Stromal cell of bone marrow (primary cell): ENCODE results near the gene DFFB.

ENCODE experiments used
- DNase-seq: peaks from one replicate; pipeline ENCODE4 v3.0.0-alpha.2; 2012; ENCODE audit warnings: low read depth

DFFB gene

DNA sequence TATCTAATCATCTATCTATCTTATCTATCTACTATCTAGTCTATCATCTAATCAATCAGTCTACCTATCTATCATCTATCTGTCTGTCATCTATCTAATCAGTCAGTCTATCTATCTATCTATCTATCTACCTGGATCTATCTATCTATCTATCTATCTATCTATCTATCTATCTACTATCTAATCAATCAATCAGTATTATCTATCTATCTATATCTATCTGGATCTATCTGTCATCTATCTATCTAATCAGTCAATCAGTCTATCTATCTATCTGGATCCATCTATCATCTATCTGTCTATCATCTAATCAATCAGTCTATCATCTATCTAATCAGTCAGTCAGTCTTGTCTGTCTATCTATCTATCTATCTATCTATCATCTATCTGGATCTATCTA is 69.7 kb downstream of the DFFB start:
- DNase-seq: no peak

GRCh38 chr1:3928586-3928985 is 71.3 kb downstream of the DFFB start:
- DNase-seq: no peak

- no peak for DNase-seq
Measured at GRCh38 chr1:3929126-3929525, 71.8 kb downstream of the DFFB start.

DNA sequence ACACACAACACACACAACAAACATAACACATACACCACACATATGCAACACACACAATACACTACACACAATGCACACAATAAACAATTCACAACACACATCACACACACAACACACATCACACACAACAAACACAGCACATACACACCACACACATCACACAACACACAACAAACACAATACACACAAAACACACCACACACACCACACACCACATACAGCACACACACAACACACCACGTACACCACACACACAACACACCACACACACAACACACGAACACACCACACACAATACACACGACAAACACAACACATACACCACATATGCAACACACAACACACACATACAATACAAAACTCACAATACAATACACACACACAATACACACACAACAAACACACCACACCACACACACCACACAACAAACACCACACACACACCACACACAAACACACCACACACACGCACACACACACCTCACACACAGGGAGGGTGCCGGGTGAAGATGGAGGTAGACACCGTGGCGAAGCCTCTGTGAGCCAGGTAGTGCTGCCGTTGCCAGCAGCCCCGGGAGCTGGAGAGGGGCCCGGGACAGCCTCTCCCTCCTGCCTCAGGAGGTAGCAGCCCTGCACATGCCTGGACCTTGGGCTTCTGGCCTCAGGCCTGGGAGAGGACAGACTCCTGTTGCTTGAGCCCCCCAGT is 73.2 kb downstream of the DFFB start:
- DNase-seq: no peak

DNA sequence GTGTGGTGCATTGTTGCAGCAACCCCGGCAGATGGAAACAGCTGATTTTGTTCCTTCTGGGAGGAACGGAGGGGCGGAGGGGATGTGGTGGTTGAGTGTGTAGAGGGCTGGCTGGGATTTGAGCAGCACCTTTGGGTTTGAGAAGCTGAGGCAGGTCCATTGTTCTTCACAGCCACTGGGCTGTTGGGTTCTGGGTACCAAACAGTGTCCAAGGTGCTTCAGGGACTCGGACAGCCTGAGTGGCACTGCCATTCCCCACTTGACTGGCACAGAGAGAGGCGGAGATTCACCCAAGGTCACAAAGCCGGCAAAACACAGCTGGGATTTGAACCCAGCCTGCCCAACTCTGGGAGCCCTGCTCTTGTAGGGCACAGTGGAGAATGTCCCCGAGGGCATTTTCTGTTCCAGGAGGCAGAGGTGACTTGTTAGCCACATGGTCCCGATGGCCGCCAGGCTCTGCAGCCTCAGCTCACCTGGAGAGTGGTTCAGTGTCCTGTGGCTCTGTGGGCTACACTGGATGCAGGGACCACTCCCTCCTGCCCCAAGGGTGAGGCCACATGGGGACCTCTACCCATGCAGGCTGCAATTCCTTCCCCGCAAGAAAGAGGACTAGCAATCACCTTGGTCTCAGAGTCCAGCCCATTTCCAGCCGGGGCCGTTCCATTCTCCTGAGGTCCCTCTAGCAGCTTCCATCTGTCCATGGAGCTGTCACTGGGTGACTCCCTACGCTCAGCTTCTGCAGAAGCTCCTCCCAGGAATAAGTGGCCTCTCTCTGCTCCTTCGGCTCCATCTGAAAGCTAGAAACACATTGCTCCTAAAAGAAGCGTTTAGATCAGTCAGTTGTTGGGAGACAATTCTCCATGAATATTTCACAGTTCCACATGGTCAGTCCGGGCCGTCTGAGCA is 74.0 kb downstream of the DFFB start:
- DNase-seq: no peak

DNA sequence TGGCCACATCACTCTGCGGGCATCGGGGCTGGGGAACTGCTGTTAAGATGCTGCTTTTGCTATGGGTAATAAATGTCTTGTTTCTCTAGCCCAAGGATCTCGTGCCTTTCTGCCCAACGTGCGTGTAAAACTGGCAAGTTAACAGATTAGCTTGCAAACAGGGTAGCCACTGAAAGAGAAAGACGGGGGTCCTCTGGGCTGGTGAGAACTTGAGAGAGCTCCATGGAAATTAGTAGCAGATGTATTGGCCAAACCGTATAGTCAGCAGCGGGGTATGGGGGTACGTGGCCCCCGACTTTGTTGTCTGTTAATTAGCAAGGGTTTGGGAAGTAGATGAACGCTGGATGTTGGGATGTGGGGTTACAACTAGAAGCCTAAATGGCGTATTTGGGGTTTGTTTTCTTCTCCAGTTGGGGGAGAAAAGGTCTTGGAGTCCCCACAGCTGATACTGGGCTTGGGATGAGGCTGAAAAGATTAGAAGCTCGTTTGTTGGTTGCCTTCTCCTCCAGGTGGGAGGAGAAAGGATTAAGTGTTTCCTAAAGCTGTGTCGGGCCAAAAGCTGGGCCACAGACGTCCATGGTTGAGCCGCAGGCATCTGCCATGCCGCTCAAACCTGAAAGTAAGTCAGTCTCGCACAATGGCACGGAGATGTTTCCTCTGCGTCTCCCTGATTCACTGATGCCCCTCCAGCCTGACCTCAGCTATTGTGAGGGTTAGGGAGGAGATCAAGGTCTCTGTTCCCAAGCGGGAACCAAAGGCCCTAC is 75.1 kb downstream of the DFFB start:
- DNase-seq: no peak
